NCI-H446 (cell line): ENCODE results near the gene TTYH1.
"Not testable (repeated sequence)": the region's sequence is repeated elsewhere in the genome, so short reads cannot be mapped to it uniquely, and the experiment has no call there.

ENCODE experiments used
- DNase-seq, 2 experiments: peaks; one replicate each; lab custom pipeline; 2025; lab: John Stamatoyannopoulos, UW

Gene TTYH1

DNA sequence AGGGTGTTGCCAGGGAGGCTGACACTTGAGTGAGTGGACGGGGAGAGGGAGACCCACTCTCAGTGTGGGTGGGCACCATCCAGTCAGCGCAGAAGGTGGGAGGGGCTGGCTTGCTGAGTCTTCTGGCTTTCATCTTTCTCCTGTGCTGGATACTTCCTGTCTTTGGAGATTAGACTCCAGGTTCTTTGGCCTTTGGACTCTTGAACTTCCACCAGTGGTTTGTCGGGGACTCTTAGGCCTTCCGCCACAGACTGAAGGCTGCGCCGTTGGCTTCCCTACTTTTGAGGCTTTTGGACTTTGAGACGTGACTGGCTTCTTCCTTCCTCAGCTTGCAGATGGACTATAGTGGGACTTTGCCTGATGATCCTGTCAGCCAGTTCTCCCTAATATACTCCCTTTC lies 29.5 kb downstream of the TTYH1 start:
- DNase-seq, result no peak

DNA sequence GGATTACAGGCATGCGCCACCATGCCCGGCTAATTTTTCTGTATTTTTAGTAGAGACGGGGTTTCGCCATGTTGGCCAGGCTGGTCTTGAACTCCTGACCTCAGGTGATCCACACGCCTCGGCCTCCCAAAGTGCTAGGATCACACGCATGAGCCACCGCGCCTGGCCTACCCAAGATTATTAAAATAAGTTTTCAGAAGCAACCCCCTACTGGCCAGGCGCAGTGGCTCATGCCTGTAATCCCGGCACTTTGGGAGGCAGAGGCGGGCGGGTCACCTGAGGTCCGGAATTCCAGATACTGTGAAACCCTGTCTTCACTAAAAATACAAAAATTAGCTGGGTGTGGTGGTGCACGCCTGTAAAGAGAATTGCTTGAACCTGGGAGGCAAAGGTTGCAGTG lies 31.1 kb downstream of the TTYH1 start:
- not testable (repeated sequence) for DNase-seq

DNA sequence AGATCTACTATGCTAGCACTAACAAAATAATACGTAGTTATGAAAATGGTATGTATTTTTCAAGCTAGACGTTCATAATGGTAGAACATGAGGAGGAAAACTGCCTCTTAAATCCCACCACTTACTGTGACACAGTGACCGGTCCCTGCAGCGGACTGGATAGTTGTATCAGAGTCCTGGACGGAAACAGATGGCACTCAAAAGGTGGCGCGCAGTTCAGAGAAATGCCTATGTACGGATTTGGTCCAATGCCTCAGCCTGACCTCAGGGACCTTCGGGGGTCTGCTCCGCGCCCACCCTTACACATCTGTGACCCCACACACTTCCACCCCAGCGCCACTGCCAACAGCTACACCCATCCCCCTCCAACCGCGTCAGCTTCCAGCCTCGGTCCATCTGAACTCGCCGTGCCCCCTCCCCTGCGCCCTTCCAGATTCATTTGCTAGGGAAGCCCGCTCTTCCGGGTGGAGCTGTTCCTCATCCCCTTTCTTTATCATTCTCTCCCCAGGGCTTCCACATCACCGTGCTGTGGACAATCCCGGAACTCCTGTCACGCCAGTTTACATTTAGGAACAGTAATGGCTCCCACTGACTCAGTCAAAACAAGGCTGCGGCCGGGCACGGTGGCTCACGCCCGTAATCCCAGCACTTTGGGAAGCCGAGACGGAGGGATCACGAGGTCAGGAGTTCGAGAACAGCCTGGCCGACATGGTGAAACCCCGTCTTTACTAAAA lies 32.9 kb downstream of the TTYH1 start:
- peak in 1 of 2 experiments; percentile 32 for DNase-seq

DNA sequence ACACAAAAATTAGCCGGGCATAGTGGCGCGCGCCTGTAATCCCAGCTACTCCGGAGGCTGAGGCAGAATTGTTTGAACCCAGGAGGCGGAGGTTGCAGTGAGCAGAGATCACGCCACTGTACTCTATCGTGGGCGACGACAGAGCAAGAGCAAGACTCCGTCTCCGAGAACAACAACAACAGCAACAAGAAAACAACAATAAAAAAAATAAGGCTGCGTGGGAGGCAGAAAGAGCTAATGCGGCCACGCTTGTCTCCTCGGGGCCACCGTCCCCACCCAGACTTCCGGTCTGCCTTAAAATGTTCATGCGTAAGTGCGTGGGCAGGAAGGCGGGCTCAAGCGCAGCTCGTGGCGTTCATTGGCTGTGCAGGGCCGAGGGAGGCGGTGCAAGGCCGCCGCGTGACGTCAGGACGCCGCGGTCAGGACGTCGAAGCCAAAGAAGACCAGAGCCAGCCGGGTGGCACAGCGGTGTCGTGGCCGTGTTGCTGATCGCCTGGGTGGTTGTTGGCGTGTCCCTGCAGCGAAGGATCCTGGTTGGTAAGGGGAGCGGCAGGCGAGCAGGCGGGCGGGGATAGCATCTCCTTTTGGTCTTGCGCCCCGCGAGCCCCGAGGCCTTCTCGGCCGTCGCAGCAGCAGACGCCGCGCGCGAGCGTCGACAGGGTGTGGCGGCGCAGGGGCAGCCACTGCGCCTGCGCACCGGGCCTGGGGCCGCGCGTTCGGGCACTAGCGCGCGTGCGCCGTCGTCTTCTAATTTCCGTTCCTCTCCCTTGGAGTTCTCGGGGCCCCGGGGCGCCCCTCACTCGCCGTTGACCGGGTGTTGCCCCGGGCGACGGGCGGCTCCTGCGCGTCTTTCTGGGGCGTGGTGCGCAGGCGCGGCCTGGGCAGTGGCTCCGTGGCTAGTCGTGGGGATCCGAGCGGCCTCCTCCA lies 33.8 kb downstream of the TTYH1 start, which contains the start of gene LENG8:
TSS of gene LENG8 (plus strand) at position 426 of the 927 bp plus-strand sequence. CDS start 2,146 bp downstream, outside the sequence.
- peak; percentile 95 to 97 for DNase-seq

DNA sequence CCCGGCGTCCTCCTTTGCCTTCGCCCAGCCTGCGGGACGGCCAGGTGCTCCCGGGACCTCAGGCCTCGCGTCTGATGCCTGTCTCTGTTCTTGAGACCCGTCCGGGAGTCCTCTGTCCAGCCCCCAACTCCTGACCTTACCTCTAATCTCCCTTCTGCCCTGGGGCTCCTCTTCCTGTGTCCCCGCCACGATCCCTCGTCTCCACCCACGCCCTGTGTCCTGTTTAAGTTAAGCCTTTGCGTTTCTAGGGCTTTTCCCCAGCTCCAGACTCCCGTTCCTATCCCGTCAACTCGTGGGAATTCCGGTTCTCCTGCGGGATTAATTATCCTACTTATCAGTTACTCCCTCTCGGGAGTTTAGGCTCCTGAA lies 34.4 kb downstream of the TTYH1 start:
- peak in 1 of 2 experiments; percentile 15 for DNase-seq

GRCh38 chr19:54451331-54451871 lies 36.1 kb downstream of the TTYH1 start:
- no peak for DNase-seq

GRCh38 chr19:54451997-54452396 lies 36.7 kb downstream of the TTYH1 start:
- no peak for DNase-seq

- no peak for DNase-seq
Observed at GRCh38 chr19:54452626-54453025, 37.4 kb downstream of the TTYH1 start.

GRCh38 chr19:54453921-54454780 lies 38.9 kb downstream of the TTYH1 start:
- no peak for DNase-seq

DNA sequence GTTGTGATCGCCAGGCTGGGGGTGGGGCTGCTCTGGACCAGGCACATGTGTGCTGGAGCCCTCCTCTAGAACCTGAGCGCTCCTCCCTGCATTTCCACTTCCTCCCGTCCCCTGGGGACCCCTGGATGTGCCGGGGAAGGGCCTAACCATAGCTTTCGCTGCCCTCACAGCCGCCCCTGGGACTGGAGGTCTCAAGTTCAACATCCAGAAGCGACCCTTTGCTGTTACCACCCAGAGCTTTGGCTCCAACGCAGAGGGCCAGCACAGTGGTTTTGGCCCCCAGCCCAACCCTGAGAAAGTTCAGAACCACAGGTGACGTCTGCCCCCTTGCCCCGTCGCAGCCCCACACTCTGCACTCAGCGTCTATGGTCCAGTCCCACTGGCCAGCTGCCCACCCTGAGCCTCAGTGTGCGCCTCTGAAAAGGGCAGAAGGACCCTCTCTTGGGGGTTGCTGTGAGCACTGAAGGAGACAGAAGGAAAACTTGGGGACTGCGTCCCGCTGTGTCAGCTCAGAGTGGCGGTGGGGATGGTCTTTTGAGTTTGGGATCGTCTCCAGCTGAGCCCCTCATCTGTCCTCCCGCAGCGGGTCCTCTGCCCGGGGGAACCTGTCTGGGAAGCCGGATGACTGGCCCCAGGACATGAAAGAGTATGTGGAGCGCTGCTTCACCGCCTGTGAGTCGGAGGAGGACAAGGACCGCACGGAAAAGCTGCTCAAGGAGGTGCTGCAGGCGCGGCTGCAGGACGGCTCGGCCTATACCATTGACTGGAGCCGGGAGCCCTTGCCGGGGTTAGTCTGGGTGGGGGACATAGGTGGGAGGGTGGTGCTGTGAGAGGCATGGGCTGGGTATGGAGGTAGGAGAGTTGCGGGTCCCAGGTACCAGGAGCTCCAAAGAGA lies 39.8 kb downstream of the TTYH1 start:
- DNase-seq, result no peak

- DNase-seq, result no peak
Observed at GRCh38 chr19:54455786-54456422, 40.6 kb downstream of the TTYH1 start.

- DNase-seq, result no peak
Observed at GRCh38 chr19:54456423-54457373, 41.4 kb downstream of the TTYH1 start.

DNA sequence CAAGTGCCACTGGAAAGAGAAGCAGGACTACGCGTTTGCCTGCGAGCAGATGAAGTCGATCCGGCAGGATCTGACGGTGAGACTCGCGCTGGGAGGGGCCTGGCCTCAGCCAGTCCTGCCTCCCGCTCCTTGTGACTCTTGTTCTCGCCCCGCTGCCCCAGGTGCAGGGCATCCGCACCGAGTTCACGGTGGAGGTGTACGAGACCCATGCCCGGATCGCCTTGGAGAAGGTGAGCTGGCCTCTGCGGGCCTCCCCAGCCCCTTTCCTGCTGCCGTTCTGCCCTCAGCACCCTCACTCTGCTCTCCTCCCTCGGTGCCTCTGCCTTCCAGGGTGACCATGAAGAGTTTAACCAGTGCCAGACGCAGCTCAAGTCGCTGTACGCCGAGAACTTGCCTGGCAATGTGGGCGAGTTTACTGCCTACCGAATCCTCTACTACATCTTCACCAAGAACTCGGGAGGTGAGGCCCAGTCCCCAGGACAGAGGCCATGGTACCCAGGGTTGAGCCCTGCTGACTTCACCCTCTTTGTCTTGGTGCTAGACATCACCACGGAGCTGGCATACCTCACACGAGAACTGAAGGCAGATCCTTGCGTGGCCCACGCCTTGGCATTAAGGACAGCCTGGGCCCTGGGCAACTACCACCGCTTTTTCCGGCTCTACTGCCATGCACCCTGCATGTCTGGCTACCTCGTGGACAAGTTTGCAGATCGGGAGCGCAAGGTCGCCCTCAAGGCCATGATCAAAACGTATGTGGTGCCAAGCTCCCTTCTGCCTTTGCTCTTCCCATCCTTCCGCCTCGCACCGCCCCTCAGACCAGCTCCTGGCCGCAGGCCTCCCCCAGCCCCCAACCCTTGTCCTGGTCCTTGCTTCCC lies 42.7 kb downstream of the TTYH1 start:
- DNase-seq, result no peak

GRCh38 chr19:54458648-54459281 lies 43.5 kb downstream of the TTYH1 start:
- DNase-seq, result no peak

DNA sequence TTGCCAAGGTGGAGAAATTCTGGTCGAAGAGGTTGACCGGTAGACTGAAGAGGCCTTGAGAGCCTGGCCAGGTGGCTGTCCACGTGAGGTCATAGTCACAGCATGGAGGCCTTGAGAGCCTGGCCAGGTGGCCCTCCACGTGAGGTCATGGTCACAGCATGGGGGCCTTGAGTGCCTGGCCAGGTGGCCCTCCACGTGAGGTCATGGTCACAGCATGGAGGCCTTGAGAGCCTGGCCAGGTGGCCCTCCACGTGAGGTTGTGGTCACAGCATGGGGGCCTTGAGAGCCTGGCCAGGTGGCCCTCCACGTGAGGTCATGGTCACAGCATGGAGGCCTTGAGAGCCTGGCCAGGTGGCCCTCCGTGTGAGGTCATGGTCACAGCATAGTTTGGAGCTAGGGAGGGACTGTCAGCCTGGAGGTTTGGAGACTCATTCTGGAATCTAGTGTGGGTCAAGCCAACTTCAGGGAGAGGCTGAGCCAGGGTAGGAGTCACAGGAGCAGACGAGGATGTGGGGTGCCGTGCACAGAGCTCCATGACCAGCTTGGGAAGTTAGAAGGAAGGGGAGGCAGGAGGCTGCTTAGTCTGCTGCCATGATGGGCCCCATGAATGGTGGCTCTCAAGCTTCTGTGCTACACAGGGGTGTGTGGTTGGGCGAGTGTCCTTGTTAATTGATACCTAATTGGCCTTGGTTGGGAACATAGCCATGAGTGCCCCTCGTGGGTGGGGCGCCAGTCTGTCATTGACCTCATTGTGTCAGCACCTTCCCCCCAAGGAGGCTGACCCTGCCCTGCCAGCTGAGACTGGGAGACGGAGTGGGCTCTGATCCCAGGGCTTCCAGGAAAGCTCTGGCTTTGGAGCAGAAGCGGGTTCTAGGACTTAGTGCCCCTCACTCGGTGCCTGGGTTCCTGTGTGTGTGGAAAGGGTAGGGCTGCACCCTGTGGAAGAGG lies 44.3 kb downstream of the TTYH1 start:
- no peak for DNase-seq

DNA sequence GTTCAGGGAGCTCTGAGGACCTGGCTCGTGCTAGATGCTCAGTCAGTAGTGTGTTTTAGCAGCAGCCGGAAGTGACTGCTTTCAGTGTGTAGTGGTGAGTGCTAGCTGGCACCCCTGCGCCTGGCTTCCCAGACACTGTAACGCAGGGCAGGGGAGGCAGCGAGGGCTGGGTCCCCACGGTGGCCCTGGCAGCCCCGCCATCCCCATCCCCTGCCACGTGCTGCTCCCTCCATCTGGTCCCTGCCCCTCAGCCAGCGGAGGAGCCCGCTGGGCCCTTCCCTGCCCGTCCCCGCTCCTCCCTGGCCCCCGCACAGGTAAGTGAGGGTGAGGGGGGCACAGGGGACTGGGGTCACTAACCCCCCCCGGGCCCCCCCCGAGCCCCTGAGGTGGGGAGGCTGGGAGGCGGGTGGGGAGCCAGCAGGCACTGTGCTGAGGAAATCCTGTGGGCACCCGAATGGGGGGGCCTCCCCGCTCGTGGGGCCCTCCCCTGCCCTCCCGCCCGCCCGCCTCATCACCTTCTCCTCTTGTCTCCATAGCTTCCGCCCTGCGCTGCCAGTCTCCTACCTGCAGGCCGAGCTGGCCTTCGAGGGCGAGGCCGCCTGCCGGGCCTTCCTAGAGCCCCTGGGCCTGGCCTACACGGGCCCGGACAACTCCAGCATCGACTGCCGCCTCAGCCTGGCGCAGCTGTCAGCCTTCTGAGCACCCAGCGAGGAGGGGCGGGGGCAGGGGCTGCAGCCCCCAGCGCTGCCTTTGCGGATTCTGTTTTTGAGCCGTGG lies 45.2 kb downstream of the TTYH1 start:
- DNase-seq, result no peak
